Activated T-cell treated with anti-CD3 and anti-CD28 coated beads for 48 hours (primary cell): Measurements from ENCODE around the gene WDR55.
"Not testable (repeated sequence)": the region's sequence is repeated elsewhere in the genome, so short reads cannot be mapped to it uniquely, and the experiment has no call there.

Experiments used
- DNase-seq: peaks from one replicate; pipeline ENCODE4 v3.0.0-alpha.2; 2020; ENCODE audit warnings: low read depth

Gene WDR55

GRCh38 chr5:140664359-140665119 lies at the start of gene WDR55:
TSS of gene WDR55 (plus strand) at chr5:140664904. CDS start at chr5:140664913, 9 bp downstream.
- DNase-seq = peak; percentile 95

GRCh38 chr5:140622301-140622700 lies 42.4 kb upstream of the WDR55 start:
- no peak for DNase-seq

GRCh38 chr5:140623061-140623460 lies 41.6 kb upstream of the WDR55 start:
- not testable (repeated sequence) for DNase-seq

- DNase-seq = not testable (repeated sequence)
Observed at GRCh38 chr5:140624886-140625285, 39.8 kb upstream of the WDR55 start.

- no peak for DNase-seq
Observed at GRCh38 chr5:140627972-140628371, 36.7 kb upstream of the WDR55 start.

GRCh38 chr5:140628711-140629110 lies 36.0 kb upstream of the WDR55 start:
- DNase-seq = no peak

GRCh38 chr5:140630292-140631035 lies 34.2 kb upstream of the WDR55 start:
- DNase-seq = no peak

GRCh38 chr5:140631036-140631417 lies 33.7 kb upstream of the WDR55 start:
- DNase-seq = no peak

- DNase-seq = peak; percentile 20
Observed at GRCh38 chr5:140631831-140632365, 32.8 kb upstream of the WDR55 start.

- DNase-seq = peak; percentile 38
Observed at GRCh38 chr5:140632366-140633020, 32.2 kb upstream of the WDR55 start.

- DNase-seq = peak; percentile 6
Observed at GRCh38 chr5:140633021-140633471, 31.7 kb upstream of the WDR55 start, which contains the start of gene CD14. TSS of gene CD14 (minus strand) at chr5:140633175. CDS start at chr5:140633071, 104 bp downstream.

GRCh38 chr5:140633501-140633900 lies 31.2 kb upstream of the WDR55 start:
- DNase-seq = no peak

- no peak for DNase-seq
Observed at GRCh38 chr5:140634103-140634502, 30.6 kb upstream of the WDR55 start.

GRCh38 chr5:140635291-140636257 lies 29.1 kb upstream of the WDR55 start:
- DNase-seq = peak; percentile 2

- DNase-seq = no peak
Observed at GRCh38 chr5:140637371-140638100, 27.2 kb upstream of the WDR55 start.

GRCh38 chr5:140638898-140639147 lies 25.9 kb upstream of the WDR55 start:
- DNase-seq = not testable (repeated sequence)

- peak; percentile 97 for DNase-seq
Observed at GRCh38 chr5:140639148-140639981, 25.3 kb upstream of the WDR55 start, which contains the start of gene TMCO6. TSS of gene TMCO6 (plus strand) at chr5:140639451. CDS start at chr5:140639528, 77 bp downstream.

- DNase-seq = no peak
Observed at GRCh38 chr5:140641716-140642115, 23.0 kb upstream of the WDR55 start.

GRCh38 chr5:140642718-140643117 lies 22.0 kb upstream of the WDR55 start:
- DNase-seq = no peak

GRCh38 chr5:140647042-140647419 lies 17.7 kb upstream of the WDR55 start:
- no peak for DNase-seq
